Panc1 (cell line): ENCODE results near the gene CCDC54. TPM values are rescaled to one million over a fixed set of nuclear protein-coding genes. Genes with fewer than 3 reads are reported as not detected.

Source experiments
- ATAC-seq: fragments of 200-7000 bp; cut with Tn5 transposase; 2 replicates; pipeline ENCODE4 v1.9.1; 2020; ENCODE audit warnings: mild to moderate bottlenecking, moderate library complexity
- BruUV-seq: library from RNA; stranded (reverse); fragments of 400-500 nt; replicated peaks from 2 replicates; lab custom pipeline; 2021; lab: Mats Ljungman, UMichigan
- CTCF ChIA-PET: fragments of 300-600 bp; sonication (Branson Sonifier 250); formaldehyde crosslinking; loops from one replicate; lab custom pipeline; 2022; ENCODE audit warnings: antibody characterized with exemption; lab: Charles Lee
- POLR2A ChIA-PET: fragments of 300-600 bp; sonication (Branson Sonifier 250); formaldehyde crosslinking; loops from one replicate; lab custom pipeline; 2022; ENCODE audit warnings: antibody characterized with exemption; lab: Charles Lee
- DNase-seq: peaks from one replicate; pipeline ENCODE4 v3.0.0-alpha.2; 2010; ENCODE audit warnings: low read depth, low spot score
- H3K27ac ChIP-seq: 2 replicates; pipeline ENCODE4 v1.5.1; 2011; ENCODE audit warnings: mild to moderate bottlenecking, low read length, inconsistent platforms
- H3K27me3 ChIP-seq: fragments of 200-500 bp; sonication (Bioruptor generic); 2 replicates; pipeline ENCODE4 v1.6.0; 2014; ENCODE audit warnings: low read length, inconsistent platforms; ENCODE audit not compliant: control insufficient read depth, insufficient read depth
- H3K36me3 ChIP-seq: fragments of 200-500 bp; sonication (Bioruptor generic); 2 replicates; pipeline ENCODE4 v1.5.1; 2014; ENCODE audit warnings: inconsistent platforms, mild to moderate bottlenecking, low read length, moderate library complexity; ENCODE audit not compliant: control insufficient read depth, insufficient read depth
- H3K4me1 ChIP-seq: 2 replicates; pipeline ENCODE4 v1.5.1; 2011; ENCODE audit warnings: inconsistent platforms, mild to moderate bottlenecking, low read length, moderate library complexity; ENCODE audit not compliant: control insufficient read depth, insufficient read depth
- H3K4me3 ChIP-seq, 2 experiments: 2 replicates each; pipeline ENCODE4 v1.5.1; 2011 to 2012; ENCODE audit warnings: low read depth in 2 of 2, low read length in 2 of 2, mild to moderate bottlenecking in 2 of 2, inconsistent platforms in 1 of 2, moderate library complexity in 1 of 2
- H3K9me3 ChIP-seq: fragments of 200-500 bp; sonication (Bioruptor generic); 2 replicates; pipeline ENCODE4 v1.5.1; 2014; ENCODE audit warnings: low read depth, mild to moderate bottlenecking, inconsistent platforms, low read length, moderate library complexity; ENCODE audit not compliant: control insufficient read depth, insufficient read depth
- POLR2AphosphoS5 ChIP-seq: IDR thresholded peaks from 2 replicates; pipeline ENCODE4 v1.6.1; 2012; ENCODE audit warnings: mild to moderate bottlenecking, low read depth, low read length, moderate library complexity
- SIN3A ChIP-seq: IDR thresholded peaks from 2 replicates; pipeline ENCODE4 v1.6.1; 2012; ENCODE audit warnings: low read depth, mild to moderate bottlenecking, low read length, moderate library complexity, borderline replicate concordance; ENCODE audit not compliant: insufficient read depth
- TCF7L2 ChIP-seq: IDR thresholded peaks from 2 replicates; pipeline ENCODE4 v1.6.1; 2011; ENCODE audit warnings: mild to moderate bottlenecking, low read depth, low read length, inconsistent platforms
- in situ Hi-C: cut with HindIII; loops from 2 replicates; pipeline ENCODE4 v1.10.0; 2016; ENCODE audit warnings: low sequenced_read_pairs, low pct_unique_long_range_greater_than_20kb
- intact Hi-C: fragments of 100-400 bp; cut with micrococcal nuclease; formaldehyde crosslinking; loops from one replicate; pipeline ENCODE4 v1.10.0; 2022; ENCODE audit not compliant: unreplicated experiment
- total RNA-seq: library from RNA; stranded (reverse); gene quantifications from one replicate; pipeline ENCODE4 v1.2.1, GENCODE V29; 2021; ENCODE audit not compliant: unreplicated experiment
- TF ChIP-seq, protein P1 (sequence below), 2 experiments: IDR thresholded peaks; 2 replicates each; pipeline ENCODE4 v1.6.1; 2011 to 2012; ENCODE audit warnings: low read depth in 2 of 2, control low read depth in 1 of 2, low read length in 1 of 2, mild to moderate bottlenecking in 1 of 2, moderate library complexity in 1 of 2; ENCODE audit not compliant: insufficient read depth in 1 of 2
- TF ChIP-seq, protein P2 (sequence below): fragments of 450-650 bp; IDR thresholded peaks from 2 replicates; pipeline ENCODE4 v1.5.1; 2017; ENCODE audit warnings: mild to moderate bottlenecking

Gene CCDC54
- total RNA-seq, 1 experiment from 2014 or later: not detected

DNA sequence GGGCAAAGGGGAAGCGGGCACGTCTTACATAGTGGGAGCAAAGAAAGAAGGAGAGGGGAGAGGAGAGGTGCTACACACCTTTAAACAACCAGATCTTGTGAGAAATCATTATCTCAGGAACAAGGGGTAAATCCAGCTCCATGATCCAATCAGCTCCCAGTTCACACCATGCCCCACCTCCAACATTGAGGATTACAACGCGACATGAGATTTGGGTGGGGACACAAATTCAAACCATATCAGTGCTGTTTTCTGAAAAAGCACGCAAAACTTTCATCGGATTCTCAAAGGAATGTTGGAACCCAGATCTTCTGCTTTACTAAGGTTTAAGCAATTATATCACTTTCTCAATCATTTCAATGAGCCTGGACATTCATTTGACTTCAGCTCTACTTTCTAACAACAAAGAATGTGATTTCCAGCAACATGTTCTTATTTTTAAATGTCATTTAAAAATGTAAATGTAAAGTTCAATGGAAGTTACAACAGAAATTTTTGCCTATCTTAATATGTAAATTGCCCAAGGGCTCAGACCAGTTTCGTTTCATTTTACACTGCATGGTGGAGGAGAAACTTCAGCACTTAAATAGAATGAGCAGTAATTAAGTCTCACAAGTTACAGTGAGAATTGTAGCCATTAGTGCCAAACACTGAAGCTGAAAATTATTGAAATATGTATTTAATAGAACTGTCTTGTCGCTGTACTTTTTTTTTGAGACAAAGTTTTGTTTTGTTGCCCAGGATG, 8.4 kb upstream of the CCDC54 start:
- H3K4me1 ChIP-seq: no peaks in the 10 kb centered on the region
- H3K4me3 ChIP-seq: no peak overlapping the region
- POLR2A ChIA-PET: no interaction called here
- H3K27ac ChIP-seq: no peak overlapping the region
- no peaks in the 10 kb centered on the region for H3K27me3 ChIP-seq
- intact Hi-C loops: no loop called here
- BruUV-seq: no TSS peak
- TF ChIP-seq SIN3A (no peak), POLR2AphosphoS5 (no peak), TCF7L2 (no peak)
- TF ChIP-seq, protein P1, sequence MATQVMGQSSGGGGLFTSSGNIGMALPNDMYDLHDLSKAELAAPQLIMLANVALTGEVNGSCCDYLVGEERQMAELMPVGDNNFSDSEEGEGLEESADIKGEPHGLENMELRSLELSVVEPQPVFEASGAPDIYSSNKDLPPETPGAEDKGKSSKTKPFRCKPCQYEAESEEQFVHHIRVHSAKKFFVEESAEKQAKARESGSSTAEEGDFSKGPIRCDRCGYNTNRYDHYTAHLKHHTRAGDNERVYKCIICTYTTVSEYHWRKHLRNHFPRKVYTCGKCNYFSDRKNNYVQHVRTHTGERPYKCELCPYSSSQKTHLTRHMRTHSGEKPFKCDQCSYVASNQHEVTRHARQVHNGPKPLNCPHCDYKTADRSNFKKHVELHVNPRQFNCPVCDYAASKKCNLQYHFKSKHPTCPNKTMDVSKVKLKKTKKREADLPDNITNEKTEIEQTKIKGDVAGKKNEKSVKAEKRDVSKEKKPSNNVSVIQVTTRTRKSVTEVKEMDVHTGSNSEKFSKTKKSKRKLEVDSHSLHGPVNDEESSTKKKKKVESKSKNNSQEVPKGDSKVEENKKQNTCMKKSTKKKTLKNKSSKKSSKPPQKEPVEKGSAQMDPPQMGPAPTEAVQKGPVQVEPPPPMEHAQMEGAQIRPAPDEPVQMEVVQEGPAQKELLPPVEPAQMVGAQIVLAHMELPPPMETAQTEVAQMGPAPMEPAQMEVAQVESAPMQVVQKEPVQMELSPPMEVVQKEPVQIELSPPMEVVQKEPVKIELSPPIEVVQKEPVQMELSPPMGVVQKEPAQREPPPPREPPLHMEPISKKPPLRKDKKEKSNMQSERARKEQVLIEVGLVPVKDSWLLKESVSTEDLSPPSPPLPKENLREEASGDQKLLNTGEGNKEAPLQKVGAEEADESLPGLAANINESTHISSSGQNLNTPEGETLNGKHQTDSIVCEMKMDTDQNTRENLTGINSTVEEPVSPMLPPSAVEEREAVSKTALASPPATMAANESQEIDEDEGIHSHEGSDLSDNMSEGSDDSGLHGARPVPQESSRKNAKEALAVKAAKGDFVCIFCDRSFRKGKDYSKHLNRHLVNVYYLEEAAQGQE (IDR thresholded peaks at IDR 0.05; ENCODE audit: insufficient read depth in 1 of 2, low read depth in 2 of 2, low read length in 1 of 2): no peak
- TF ChIP-seq, protein P2, sequence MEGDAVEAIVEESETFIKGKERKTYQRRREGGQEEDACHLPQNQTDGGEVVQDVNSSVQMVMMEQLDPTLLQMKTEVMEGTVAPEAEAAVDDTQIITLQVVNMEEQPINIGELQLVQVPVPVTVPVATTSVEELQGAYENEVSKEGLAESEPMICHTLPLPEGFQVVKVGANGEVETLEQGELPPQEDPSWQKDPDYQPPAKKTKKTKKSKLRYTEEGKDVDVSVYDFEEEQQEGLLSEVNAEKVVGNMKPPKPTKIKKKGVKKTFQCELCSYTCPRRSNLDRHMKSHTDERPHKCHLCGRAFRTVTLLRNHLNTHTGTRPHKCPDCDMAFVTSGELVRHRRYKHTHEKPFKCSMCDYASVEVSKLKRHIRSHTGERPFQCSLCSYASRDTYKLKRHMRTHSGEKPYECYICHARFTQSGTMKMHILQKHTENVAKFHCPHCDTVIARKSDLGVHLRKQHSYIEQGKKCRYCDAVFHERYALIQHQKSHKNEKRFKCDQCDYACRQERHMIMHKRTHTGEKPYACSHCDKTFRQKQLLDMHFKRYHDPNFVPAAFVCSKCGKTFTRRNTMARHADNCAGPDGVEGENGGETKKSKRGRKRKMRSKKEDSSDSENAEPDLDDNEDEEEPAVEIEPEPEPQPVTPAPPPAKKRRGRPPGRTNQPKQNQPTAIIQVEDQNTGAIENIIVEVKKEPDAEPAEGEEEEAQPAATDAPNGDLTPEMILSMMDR: no peak
- CTCF ChIA-PET: interaction anchor here (0.6 kb wide), 1 partner anchor 23 kb away, joined by 3 read pairs; no protein-coding TSS in a partner anchor
- no peaks in the 10 kb centered on the region for H3K9me3 ChIP-seq
- DNase-seq (no peak), ATAC-seq (no peak)
- H3K36me3 ChIP-seq: no peaks in the 10 kb centered on the region
- in situ Hi-C loops: no loop called here

DNA sequence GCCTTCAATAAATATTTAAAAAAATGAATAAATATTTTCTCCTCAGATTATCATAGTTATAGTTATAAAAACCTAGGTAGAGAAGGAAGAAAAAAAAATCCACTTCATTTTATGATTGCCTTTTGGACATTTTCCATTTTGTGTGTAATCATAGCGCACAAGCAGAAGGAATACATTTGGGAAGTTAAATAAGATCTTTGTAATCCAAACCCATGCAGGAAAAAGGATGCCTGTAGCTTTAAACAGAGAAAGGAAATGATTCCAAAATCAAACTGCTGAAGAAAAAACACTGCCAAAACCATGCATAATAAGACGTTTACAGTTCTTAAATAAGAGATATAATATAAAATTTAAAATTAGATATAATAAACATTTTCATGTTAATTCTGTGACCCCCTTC, 7.4 kb upstream of the CCDC54 start:
- intact Hi-C loops (no loop called here), in situ Hi-C loops (no loop called here)
- H3K9me3 ChIP-seq: no peaks in the 10 kb centered on the region
- H3K27ac ChIP-seq: no peak overlapping the region
- no TSS peak for BruUV-seq
- POLR2A ChIA-PET: no interaction called here
- H3K36me3 ChIP-seq: no peaks in the 10 kb centered on the region
- TF ChIP-seq, protein P1 (IDR thresholded peaks at IDR 0.05; ENCODE audit: insufficient read depth in 1 of 2, low read depth in 2 of 2, low read length in 1 of 2): no peak
- TF ChIP-seq POLR2AphosphoS5: no peak
- TF ChIP-seq, protein P2: no peak
- TF ChIP-seq TCF7L2: no peak
- TF ChIP-seq SIN3A: no peak
- ATAC-seq: no peak
- no peak for DNase-seq
- CTCF ChIA-PET: interaction anchor here (0.6 kb wide), 1 partner anchor 24 kb away, joined by 3 read pairs; no protein-coding TSS in a partner anchor
- no peaks in the 10 kb centered on the region for H3K27me3 ChIP-seq
- no peak overlapping the region for H3K4me3 ChIP-seq
- no peaks in the 10 kb centered on the region for H3K4me1 ChIP-seq
